BJ (cell line): ENCODE measurements around the gene PSMA1. TPM values are rescaled to one million over a fixed set of nuclear protein-coding genes. Genes with fewer than 3 reads are reported as not detected.
A peak's percentile ranks its signal among the peaks of the same experiment; 100 is the strongest.

Source experiments
- CTCF ChIA-PET: fragments of 350-600 bp; formaldehyde crosslinking; extraction: SDS; loops from one replicate; lab custom pipeline; 2021; ENCODE audit warnings: antibody characterized with exemption, inconsistent platforms; lab: Yijun Ruan, JAX
- POLR2A ChIA-PET: fragments of 300-600 bp; sonication (Branson Sonifier 250); formaldehyde crosslinking; extraction: SDS; loops from one replicate; lab custom pipeline; 2021; ENCODE audit warnings: antibody characterized with exemption; lab: Charles Lee
- DNase-seq: peaks from one replicate; pipeline ENCODE4 v3.0.0-alpha.2; 2011; ENCODE audit warnings: low read depth
- H3K27me3 ChIP-seq: 2 replicates; pipeline ENCODE4 v1.6.0; 2011; ENCODE audit warnings: low read length; ENCODE audit not compliant: control insufficient read depth, insufficient read depth
- H3K36me3 ChIP-seq: 2 replicates; pipeline ENCODE4 v1.5.1; 2011; ENCODE audit warnings: low read length; ENCODE audit not compliant: control insufficient read depth, insufficient read depth
- H3K4me3 ChIP-seq: 2 replicates; pipeline ENCODE4 v1.5.1; 2011; ENCODE audit warnings: low read depth, mild to moderate bottlenecking, control low read depth, low read length
- CTCF ChIP-seq: IDR thresholded peaks from 2 replicates; pipeline ENCODE4 v1.5.1; 2011; ENCODE audit warnings: low read depth, mild to moderate bottlenecking, control low read depth, inconsistent platforms, low read length, moderate library complexity; ENCODE audit not compliant: insufficient read depth
- polyA plus RNA-seq: library from polyadenylated mRNA; depleted of rRNA; stranded (reverse); fragments of >200 nt; gene quantifications from 2 replicates; pipeline ENCODE4 v1.2.3, GENCODE V29; 2011

PSMA1 gene
- polyA plus RNA-seq, 1 experiment = 108 TPM

GRCh38 chr11:14520747-14521151, 563 bp upstream of the PSMA1 start:
- ChIA-PET POLR2A (no interaction called here), CTCF (interaction anchor here (0.7 kb wide), 1 partner anchor 388 kb away, joined by 3 read pairs; no protein-coding TSS in a partner anchor)
- TF ChIP-seq CTCF = no peak
- no peaks in the 10 kb centered on the region for H3K36me3 ChIP-seq
- DNase-seq = no peak
- no peaks in the 10 kb centered on the region for H3K27me3 ChIP-seq
- H3K4me3 ChIP-seq = peak overlapping the region; percentile 71

GRCh38 chr11:14519597-14519916, 629 bp downstream of the PSMA1 start:
- H3K27me3 ChIP-seq = no peaks in the 10 kb centered on the region
- 0 out of 2 replicates have a peak, but pooled peaks cover 1% of the 10 kb centered on the region for H3K36me3 ChIP-seq
- ChIA-PET POLR2A (no interaction called here), CTCF (interaction anchor here (1.3 to 1.4 kb wide), 2 partner anchors 9 to 18 kb away, joined by 3 read pairs; no protein-coding TSS in a partner anchor)
- DNase-seq = no peak
- no peak for TF ChIP-seq CTCF
- peak overlapping the region; percentile 71 for H3K4me3 ChIP-seq

GRCh38 chr11:14518820-14519219, 1.4 kb downstream of the PSMA1 start:
- POLR2A ChIA-PET = no interaction called here
- DNase-seq = no peak
- 0 out of 2 replicates have a peak, but pooled peaks cover 1% of the 10 kb centered on the region for H3K36me3 ChIP-seq
- H3K27me3 ChIP-seq = no peaks in the 10 kb centered on the region
- CTCF ChIA-PET = interaction anchor here (1.3 to 1.4 kb wide), 2 partner anchors 9 to 17 kb away, joined by 3 read pairs; no protein-coding TSS in a partner anchor
- TF ChIP-seq CTCF = no peak
- H3K4me3 ChIP-seq = peak overlapping the region; percentile 71

GRCh38 chr11:14513800-14514199, 6.4 kb downstream of the PSMA1 start:
- H3K4me3 ChIP-seq = no peak overlapping the region
- ChIA-PET POLR2A (no interaction called here), CTCF (no interaction called here)
- H3K27me3 ChIP-seq = no peaks in the 10 kb centered on the region
- peaks cover 9% of the 10 kb centered on the region; the same call in 1 of the 2 replicates for H3K36me3 ChIP-seq
- no peak for DNase-seq
- TF ChIP-seq CTCF = no peak

GRCh38 chr11:14506532-14506931, 13.7 kb downstream of the PSMA1 start:
- CTCF ChIA-PET = no interaction called here
- no peak overlapping the region for H3K4me3 ChIP-seq
- TF ChIP-seq CTCF = no peak
- peaks cover 15% of the 10 kb centered on the region for H3K36me3 ChIP-seq
- no peak for DNase-seq
- no peaks in the 10 kb centered on the region for H3K27me3 ChIP-seq
- POLR2A ChIA-PET = no interaction called here
